Measurements from ENCODE around the gene CMIP. TPM values are rescaled to one million over a fixed set of nuclear protein-coding genes. Genes with fewer than 3 reads are reported as not detected.

The CMIP gene
- total RNA-seq, 4 donors from 2014 or later, result 15.5 to 65.9 (median 20.2) TPM

- no peak for TF ChIP-seq POLR2A (IDR thresholded peaks at IDR 0.05)
- TF ChIP-seq CTCF (IDR thresholded peaks at IDR 0.05), result no peak
- Histone ChIP-seq H3K9me3 (no peaks in the 10 kb centered on the region), H3K36me3 (no peaks in the 10 kb centered on the region), H3K4me1 (peaks cover 49 to 73% of the 10 kb centered on the region in 2 donors), H3K27ac (no peak overlapping the region), H3K27me3 (no peaks in the 10 kb centered on the region), H3K4me3 (replicated peaks in 1 of 3) (no peak overlapping the region)
- intact Hi-C loops (cut with DNase I), result no loop called here
- DNase-seq, result no peak
- 96% methylated on average over 7 of the region's 7 CpGs for WGBS, 2 donors
Observed at GRCh38 chr16:81488687-81489411, 44.2 kb downstream of the CMIP start.

GRCh38 chr16:81489547-81490267, 45.1 kb downstream of the CMIP start:
- Histone ChIP-seq H3K27me3 (no peaks in the 10 kb centered on the region), H3K36me3 (no peaks in the 10 kb centered on the region), H3K4me3 (replicated peaks in 1 of 3) (no peak overlapping the region), H3K4me1 (peaks cover 57 to 82% of the 10 kb centered on the region in 2 donors), H3K27ac (peak overlapping the region in 2 of 3 donors; percentile 15 to 31), H3K9me3 (no peaks in the 10 kb centered on the region)
- no peak for TF ChIP-seq CTCF (IDR thresholded peaks at IDR 0.05)
- TF ChIP-seq POLR2A (IDR thresholded peaks at IDR 0.05), result no peak
- intact Hi-C loops (cut with DNase I), result no loop called here
- DNase-seq, result peak; percentile 79 to 85
- 31 to 44% methylated on average over 5 to 12 of the region's 12 CpGs for WGBS, 2 donors

- 54 to 58% methylated on average over 18 of the region's 18 CpGs for WGBS, 2 donors
- Histone ChIP-seq H3K4me1 (peaks cover 54 to 82% of the 10 kb centered on the region in 2 donors), H3K9me3 (no peaks in the 10 kb centered on the region), H3K36me3 (no peaks in the 10 kb centered on the region), H3K27me3 (no peaks in the 10 kb centered on the region), H3K27ac (peak overlapping the region; percentile 44 to 66 (median 49)), H3K4me3 (replicated peaks in 1 of 3) (no peak overlapping the region)
- DNase-seq, result peak; percentile 63 to 77
- intact Hi-C loops (cut with DNase I), result no loop called here
- TF ChIP-seq CTCF (IDR thresholded peaks at IDR 0.05), result no peak
- TF ChIP-seq POLR2A (IDR thresholded peaks at IDR 0.05), result no peak
Observed at GRCh38 chr16:81491541-81492188, 47.1 kb downstream of the CMIP start.

GRCh38 chr16:81492311-81492761, 47.7 kb downstream of the CMIP start:
- no peaks in the 10 kb centered on the region for H3K9me3 ChIP-seq

More at GRCh38 chr16:81492311-81492761, 47.7 kb downstream of the CMIP start:
- H3K27me3 ChIP-seq, result no peaks in the 10 kb centered on the region
- intact Hi-C loops (cut with DNase I), result no loop called here
- peak overlapping the region; percentile 44 to 66 (median 49) for H3K27ac ChIP-seq
- peaks cover 52 to 75% of the 10 kb centered on the region in 2 donors for H3K4me1 ChIP-seq
- TF ChIP-seq CTCF (IDR thresholded peaks at IDR 0.05), result no peak
- no peak for TF ChIP-seq POLR2A (IDR thresholded peaks at IDR 0.05)
- no peaks in the 10 kb centered on the region for H3K36me3 ChIP-seq
- WGBS, 2 donors, result 36 to 37% methylated on average over 13 to 14 of the region's 14 CpGs
- peak; percentile 53 to 72 for DNase-seq
- H3K4me3 ChIP-seq (replicated peaks in 1 of 3), result no peak overlapping the region

Data from thyroid gland (tissue), 4 donors.